GM18867 (cell line): ENCODE results near the gene ZC3H12C.
"Not testable (repeated sequence)": the region's sequence is repeated elsewhere in the genome, so short reads cannot be mapped to it uniquely, and the experiment has no call there.

Experiments used
- ATAC-seq: cut with Tn5 transposase; IDR thresholded peaks from one replicate; pipeline ENCODE4 v1.9.1; 2021; ENCODE audit warnings: mild to moderate bottlenecking, moderate library complexity; ENCODE audit not compliant: unreplicated experiment

ZC3H12C gene

GRCh38 chr11:110176366-110177085, 83.3 kb downstream of the ZC3H12C start:
- ATAC-seq = no peak

DNA sequence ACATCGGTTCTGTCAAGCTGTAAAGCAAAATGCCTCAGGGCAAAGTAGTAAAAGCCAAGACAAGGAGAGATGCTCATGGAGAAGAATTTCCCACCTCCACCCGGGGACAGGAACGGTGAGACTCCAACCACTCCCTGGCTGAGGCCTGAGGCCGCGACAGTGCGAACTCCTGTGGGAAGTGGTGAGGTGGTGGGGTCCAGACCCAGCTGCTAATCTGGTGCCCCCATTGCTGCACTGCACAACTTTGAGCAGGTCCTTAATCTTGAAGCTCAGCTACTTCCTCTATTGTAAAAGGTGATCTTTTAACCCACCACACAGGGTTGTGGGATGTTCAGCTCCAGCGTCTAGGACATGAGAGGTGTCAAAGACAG, 83.9 kb downstream of the ZC3H12C start:
- no peak for ATAC-seq

DNA sequence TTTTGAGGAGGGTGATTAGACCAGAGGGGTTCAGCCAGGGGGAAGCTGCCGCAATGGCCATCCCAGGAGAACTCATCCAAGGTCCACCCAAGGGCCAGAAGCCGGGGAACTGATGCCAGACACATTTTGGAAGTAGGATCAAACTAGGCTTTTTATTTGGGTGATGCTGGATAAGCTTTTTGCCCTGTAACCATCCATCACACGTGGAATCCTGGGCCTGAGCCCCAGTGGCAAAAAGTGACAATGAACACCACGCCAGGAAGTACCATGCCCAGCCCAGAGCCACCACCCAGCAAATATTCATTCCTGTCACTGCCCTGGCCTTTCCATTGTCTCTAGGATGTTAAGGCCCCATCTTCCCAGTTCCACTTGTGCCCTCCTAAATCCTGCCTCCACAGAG, 85.9 kb downstream of the ZC3H12C start:
- ATAC-seq = no peak

GRCh38 chr11:110182886-110183285, 89.7 kb downstream of the ZC3H12C start:
- no peak for ATAC-seq

DNA sequence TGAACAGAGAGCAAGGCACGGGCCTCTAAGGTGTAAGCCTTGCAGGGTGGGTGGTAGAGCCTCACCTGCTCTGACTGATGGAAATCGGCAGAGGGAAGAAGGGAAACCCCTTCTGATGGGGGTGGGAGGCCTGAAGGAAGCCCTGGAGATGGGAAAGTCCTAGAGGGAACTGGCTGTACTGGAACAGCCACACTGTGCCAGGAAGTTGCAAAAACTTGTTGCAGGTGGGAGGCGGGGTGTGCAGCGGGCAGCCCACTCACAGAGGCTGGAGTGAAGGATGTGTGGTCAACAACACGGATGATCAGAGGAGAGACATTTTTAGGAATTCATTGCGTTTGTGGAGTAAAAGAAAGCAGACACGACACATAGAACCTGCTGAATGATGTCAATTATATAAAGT, 91.3 kb downstream of the ZC3H12C start:
- ATAC-seq = no peak

GRCh38 chr11:110185121-110185591, 92.0 kb downstream of the ZC3H12C start:
- no peak for ATAC-seq

- ATAC-seq = no peak
These were observed 92.4 kb downstream of the ZC3H12C start for GRCh38 chr11:110185599-110185998.

- no peak for ATAC-seq
These were observed 93.3 kb downstream of the ZC3H12C start for GRCh38 chr11:110186456-110186855.

GRCh38 chr11:110186867-110187266, 93.7 kb downstream of the ZC3H12C start:
- ATAC-seq = no peak

DNA sequence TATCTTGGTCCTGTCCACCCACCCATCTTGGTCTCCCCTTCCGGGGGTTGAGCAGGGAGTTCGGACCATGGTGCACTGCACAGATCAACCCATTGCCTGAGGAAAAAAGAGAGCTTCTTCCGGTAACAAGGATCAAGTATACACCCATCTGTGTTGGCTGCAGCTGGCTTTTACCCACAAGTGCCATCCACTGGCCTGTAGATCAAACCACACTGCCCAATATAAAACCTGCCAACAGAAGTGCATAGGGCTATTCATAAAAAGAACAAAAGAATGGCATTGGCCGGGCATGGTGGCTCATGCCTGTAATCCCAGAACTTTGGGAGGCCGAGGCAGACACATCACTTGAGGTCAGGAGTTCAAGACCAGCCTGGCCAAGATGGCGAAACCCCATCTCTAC, 94.5 kb downstream of the ZC3H12C start:
- ATAC-seq = no peak

- no peak for ATAC-seq
These were observed 97.7 kb downstream of the ZC3H12C start for GRCh38 chr11:110190885-110191284.

GRCh38 chr11:110192604-110193282, 99.6 kb downstream of the ZC3H12C start:
- peak; percentile 82 for ATAC-seq

- ATAC-seq = not testable (repeated sequence)
These were observed 101.1 kb downstream of the ZC3H12C start for GRCh38 chr11:110194211-110194766.

- ATAC-seq = no peak
These were observed 103.1 kb downstream of the ZC3H12C start for GRCh38 chr11:110196241-110196754.

DNA sequence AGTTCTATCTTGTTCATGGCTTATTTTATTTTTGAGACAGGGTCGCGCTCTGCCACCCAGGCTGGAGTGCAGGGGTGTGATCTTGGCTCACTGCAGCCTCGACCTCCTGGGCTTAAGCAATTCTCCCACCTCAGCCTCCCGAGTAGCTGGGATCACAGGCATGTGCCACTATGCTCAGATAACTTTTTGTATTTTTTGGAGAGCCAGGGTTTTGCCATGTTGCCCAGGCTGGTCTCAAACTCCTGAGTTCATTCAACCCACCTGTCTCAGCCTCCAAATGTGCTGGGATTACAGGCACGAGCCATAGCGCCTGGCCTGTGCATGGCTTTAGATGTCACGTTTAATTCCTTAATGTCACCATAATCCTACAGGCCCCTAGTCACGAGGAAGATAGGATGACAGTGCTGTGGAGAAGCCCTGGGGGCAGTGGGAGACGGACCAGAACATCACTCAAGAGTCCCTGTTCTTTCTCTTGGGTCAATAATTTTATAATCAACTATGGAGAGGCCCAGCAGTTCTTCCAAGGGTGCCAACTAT, 103.8 kb downstream of the ZC3H12C start:
- ATAC-seq = no peak

- no peak for ATAC-seq
These were observed 105.0 kb downstream of the ZC3H12C start for GRCh38 chr11:110198031-110198729.

- no peak for ATAC-seq
These were observed 106.2 kb downstream of the ZC3H12C start for GRCh38 chr11:110199184-110199981.

DNA sequence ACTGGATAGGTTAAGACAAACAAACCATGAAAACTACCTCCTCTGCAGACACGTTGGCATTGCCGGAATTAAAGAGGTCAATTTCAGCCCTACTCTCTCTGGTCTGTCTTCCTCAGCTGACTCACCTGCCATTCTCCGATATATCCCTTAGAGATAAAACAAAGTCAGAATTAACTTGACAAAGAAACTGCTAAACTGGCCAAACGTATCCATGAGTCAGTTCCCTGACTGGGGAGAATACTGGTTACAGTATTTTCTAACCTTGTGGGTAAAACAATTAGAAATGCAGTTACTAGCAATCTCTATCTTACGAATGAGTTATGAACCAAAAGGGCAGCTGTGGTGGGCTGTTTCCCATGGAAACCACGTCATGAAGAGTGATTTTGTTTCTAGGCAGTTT, 107.0 kb downstream of the ZC3H12C start:
- ATAC-seq = no peak

DNA sequence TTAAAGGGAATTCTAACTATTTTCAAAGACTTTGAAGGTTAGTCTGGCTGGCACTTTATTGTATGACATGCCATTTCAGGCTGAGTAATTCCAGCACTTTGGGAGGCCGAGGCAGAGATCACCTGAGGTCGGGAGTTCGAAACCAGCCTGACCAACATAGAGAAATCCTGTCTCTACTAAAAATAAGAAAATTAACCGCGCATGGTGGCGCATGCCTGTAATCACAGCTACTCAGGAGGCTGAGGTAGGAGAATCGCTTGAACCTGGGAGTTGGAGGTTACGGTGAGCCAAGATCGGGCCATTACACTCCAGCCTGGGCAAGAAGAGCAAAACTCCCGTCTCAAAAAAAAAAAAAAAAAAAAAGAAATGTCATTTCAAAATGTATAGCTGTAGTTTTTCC, 107.6 kb downstream of the ZC3H12C start:
- no peak for ATAC-seq

GRCh38 chr11:110207123-110207522, 113.9 kb downstream of the ZC3H12C start:
- ATAC-seq = no peak
